ENCODE results near the gene CDCA8.
"Not testable (repeated sequence)": the region's sequence is repeated elsewhere in the genome, so short reads cannot be mapped to it uniquely, and the experiment has no call there.

CDCA8 gene

GRCh38 chr1:37738619-37739018 is 46.3 kb downstream of the CDCA8 start:
- DNase-seq = not testable (repeated sequence)

GRCh38 chr1:37739222-37739621 is 46.9 kb downstream of the CDCA8 start:
- DNase-seq = no peak

DNA sequence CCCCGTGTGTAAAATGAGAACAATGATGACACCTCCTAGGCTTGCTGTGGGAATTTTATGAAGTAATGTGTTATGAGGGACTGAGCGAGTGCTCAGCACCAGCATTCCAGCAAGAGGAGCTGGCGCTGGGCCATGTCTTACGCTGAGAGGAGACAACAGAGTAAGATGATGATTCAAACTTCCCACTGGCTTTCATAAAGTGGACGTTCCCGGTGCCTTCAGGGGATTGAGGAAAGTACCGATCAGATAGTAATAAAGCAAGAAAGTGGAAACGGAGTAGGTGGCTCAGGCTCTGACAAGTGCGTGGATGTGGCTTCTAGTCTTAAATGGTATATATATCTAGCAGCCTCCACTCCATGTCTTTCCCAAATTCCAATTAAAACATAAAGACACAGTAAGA is 48.8 kb downstream of the CDCA8 start:
- peak; percentile 22 for DNase-seq

GRCh38 chr1:37741662-37742061 is 49.3 kb downstream of the CDCA8 start:
- no peak for DNase-seq

DNA sequence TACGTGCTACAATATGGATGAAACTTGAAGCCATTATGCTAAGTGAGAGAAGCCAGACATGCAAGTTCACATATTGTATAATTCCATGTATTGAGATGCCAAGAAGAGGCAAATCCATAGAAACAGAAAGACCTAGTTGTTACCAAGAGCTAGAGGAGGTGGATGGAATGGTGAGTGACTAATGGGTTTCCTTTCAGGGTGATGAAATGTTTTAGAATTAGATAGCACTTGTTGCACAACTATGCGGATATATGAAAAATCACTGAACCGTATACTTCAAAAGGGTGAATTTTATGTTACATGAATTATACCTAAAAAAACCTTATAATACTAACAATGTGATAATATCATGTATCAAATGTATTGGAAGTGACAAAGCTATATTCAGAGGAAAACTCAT is 54.5 kb downstream of the CDCA8 start:
- no peak for DNase-seq

DNA sequence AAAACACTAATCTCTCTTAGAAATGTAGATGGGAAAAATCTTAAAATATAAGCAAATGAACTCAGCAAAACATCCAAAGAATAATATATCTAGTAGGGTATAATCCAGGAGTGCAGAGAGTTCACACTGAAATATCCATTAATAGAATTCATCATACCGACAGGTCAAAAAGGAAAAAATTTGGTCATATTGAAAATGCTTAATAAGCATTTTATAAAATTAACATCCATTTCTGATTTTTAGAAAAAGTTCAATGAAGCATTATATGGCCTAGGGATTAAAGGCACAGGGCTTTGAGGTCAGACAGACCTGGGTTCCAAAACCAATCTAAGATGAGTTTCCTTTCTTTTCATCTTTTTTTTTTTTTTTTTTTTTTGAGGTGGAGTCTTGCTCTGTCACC is 56.2 kb downstream of the CDCA8 start:
- DNase-seq = no peak

DNA sequence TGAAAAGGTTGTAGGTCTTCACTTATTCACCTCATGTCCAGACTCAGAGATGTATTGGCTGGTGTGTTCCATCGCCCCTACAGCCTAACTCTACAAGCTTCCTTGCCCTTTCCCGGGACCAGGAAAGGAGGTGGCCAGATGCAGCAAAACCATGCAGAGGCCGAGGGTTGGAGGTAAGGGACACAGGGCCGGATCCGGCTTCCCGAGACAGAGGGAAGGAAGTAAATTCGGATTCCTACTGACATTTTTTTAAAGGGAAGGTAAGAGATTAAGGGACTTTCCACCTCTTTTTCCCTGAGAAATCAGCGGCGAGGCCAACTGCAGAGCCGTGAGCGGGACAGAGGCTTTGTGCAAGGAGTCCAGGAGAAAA is 59.9 kb downstream of the CDCA8 start:
- no peak for DNase-seq

DNA sequence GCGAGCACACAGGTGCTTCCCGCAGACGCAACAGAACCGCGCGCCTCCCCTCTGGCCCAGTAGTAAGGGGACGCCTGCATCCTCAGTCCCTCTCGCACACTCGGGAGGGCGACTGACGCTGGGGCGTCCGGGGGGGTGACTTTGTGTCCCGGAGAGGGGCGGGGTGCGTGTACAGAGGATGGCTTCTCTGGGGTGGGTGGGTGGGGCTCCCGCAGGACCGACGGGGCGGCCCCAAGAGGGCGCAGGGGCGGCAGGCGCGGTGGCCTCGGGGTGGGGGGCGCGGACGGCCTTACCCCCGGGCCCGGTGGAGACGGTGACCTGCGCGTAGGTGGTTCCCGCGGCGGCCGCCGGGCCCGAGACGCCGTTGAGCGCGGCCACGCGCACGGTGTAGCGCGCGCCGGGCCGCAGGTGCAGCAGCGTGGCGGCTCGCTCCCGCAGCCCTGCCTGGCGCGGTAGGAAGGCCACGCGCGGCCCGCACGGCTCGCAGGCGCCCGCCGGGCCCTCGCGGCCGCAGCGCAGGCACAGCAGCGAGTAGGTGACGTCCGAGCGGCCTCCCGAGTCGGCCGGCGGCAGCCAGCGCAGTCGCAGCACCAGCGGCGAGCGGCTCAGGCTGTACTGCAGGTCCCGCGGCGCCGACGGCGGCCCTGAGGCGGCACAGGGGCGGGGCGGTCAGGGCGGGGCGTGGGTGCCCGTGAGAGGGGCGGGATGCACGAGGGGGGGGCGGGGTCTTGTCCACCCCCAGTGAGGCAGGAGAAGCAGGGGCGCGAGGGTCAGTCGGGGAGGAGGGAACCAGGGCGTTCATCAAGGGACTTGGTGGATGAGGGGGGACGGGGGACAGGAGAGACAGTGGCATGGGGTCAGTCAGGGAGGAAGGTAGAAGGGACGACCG is 60.5 kb downstream of the CDCA8 start:
- no peak for DNase-seq

DNA sequence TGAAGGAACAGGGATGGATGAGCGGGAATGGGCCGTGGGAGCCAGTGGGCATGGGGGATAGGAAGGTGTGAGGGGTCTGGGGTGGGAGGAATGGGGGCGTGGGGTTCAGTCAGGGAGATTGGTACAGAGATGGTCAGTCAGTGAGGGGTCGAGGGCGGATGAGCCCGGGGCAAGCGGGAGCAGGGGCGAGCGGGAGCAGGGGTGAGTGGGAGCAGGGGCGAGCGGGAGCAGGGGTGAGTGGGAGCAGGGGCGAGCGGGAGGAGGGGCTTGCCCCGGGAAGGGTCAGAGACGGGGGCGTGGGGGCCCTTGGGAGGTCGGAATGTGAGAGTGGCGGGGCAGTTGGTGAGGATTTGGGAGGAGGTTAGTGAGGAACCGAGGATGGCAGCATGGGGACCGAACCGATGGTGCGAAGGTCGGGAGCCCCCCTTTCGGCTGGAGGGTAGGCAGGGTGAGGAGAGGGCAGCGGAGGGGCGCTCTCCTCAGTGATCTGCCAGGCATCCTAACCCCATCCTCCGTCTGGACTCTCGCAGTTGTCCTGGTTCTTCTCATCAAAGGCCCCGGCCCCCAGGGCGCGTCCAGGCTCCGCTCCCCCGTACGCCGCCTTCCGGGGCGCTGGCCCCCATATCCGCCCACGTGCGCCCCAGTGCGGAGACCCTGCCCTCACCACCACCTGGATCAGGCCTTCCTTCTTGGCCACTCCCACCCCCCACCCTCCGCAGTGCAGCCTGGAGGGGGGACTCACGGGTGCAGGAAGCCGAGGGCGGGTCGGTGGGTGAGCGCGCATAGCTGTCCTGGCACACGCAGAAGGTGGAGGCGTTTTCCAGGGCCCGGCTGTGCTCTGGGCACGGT is 61.4 kb downstream of the CDCA8 start:
- DNase-seq = no peak

- DNase-seq = no peak
Measured at GRCh38 chr1:37755290-37755689, 63.0 kb downstream of the CDCA8 start.

DNA sequence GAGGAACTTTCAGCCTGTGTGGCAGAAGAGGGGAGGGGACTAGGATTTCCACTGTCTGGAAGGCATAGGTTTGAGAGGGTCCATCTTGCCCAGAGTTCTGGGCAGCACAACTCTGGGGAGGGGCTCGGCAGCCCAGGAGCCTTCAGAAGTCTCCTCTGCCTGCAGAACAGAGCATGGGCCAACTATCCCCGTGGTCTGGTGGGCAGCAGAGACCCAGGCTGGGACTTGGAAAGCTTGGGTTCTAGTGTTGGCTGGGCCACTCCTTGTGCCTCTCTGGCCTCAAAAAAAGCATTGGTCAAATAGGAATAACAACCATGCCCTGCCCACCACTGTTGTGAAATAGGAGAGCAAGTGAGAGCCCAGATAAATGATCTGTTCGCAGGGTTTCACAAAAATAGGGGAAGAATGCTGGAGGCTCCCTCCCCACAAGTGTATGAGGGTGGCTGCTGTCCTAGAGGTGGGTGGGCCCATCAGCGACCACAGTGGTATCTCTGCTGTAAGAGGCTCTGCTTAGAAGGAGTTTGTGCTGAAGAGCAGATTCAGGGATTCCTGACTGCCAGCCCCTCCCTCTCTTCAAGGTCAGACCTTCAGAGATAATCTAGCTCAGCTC is 63.7 kb downstream of the CDCA8 start:
- DNase-seq = no peak

All from fibroblast of skin of right biceps (primary cell).